IMR-90 (cell line): ENCODE results near the gene CGRRF1. TPM values are rescaled to one million over a fixed set of nuclear protein-coding genes. Genes with fewer than 3 reads are reported as not detected.

Experiments
- ATAC-seq: fragments of 200-7000 bp; cut with Tn5 transposase; 2 replicates; pipeline ENCODE4 v1.9.1; 2020; ENCODE audit warnings: low read depth, mild to moderate bottlenecking, moderate library complexity
- BruUV-seq: library from RNA; stranded (reverse); fragments of 400-500 nt; replicated peaks from 2 replicates; lab custom pipeline; 2021; lab: Mats Ljungman, UMichigan
- CTCF ChIA-PET: fragments of 300-600 bp; formaldehyde crosslinking; extraction: SDS; loops from one replicate; lab custom pipeline; 2021; ENCODE audit warnings: antibody characterized with exemption; lab: Yijun Ruan, JAX
- POLR2A ChIA-PET: fragments of 300-600 bp; sonication (Branson Sonifier 250); formaldehyde crosslinking; loops from one replicate; lab custom pipeline; 2022; ENCODE audit warnings: antibody characterized with exemption; ENCODE audit not compliant: unreplicated experiment; lab: Charles Lee
- DNase-seq: peaks from one replicate; pipeline ENCODE4 v3.0.0; 2013
- H2AFZ ChIP-seq: replicated peaks from 2 replicates; pipeline ENCODE3; 2013; ENCODE audit warnings: low read length, mild to moderate bottlenecking; ENCODE audit not compliant: poor library complexity
- H2AK5ac ChIP-seq: 2 replicates; pipeline ENCODE4 v1.6.1; 2013; ENCODE audit warnings: low read depth, low read length, inconsistent platforms
- H2AK9ac ChIP-seq: replicated peaks from 2 replicates; pipeline ENCODE3; 2013; ENCODE audit warnings: mild to moderate bottlenecking, low read depth, low read length, moderate library complexity; ENCODE audit not compliant: poor library complexity
- H2BK120ac ChIP-seq: 2 replicates; pipeline ENCODE4 v1.6.1; 2013; ENCODE audit warnings: low read depth, low read length, inconsistent platforms
- H2BK15ac ChIP-seq: 3 replicates; pipeline ENCODE4 v1.6.1; 2013; ENCODE audit warnings: low read depth, low read length, inconsistent platforms
- H2BK20ac ChIP-seq: 2 replicates; pipeline ENCODE4 v1.6.1; 2013; ENCODE audit warnings: low read depth, mild to moderate bottlenecking, inconsistent platforms, low read length, moderate library complexity
- H2BK5ac ChIP-seq: 2 replicates; pipeline ENCODE4 v1.6.1; 2013; ENCODE audit warnings: mild to moderate bottlenecking, low read depth, low read length, inconsistent platforms; ENCODE audit not compliant: poor library complexity, severe bottlenecking
- H3K14ac ChIP-seq: replicated peaks from 2 replicates; pipeline ENCODE4 v1.6.1; 2013; ENCODE audit warnings: low read depth, low read length, inconsistent platforms
- H3K18ac ChIP-seq: 2 replicates; pipeline ENCODE4 v1.6.1; 2013; ENCODE audit warnings: low read depth, low read length, control low read depth
- H3K23ac ChIP-seq: 2 replicates; pipeline ENCODE4 v1.6.1; 2013; ENCODE audit warnings: low read depth, low read length, inconsistent platforms
- H3K27ac ChIP-seq: 2 replicates; pipeline ENCODE4 v1.5.1; 2013; ENCODE audit warnings: mild to moderate bottlenecking, control low read depth, low read length; ENCODE audit not compliant: insufficient read depth
- H3K27me3 ChIP-seq: 2 replicates; pipeline ENCODE4 v1.6.1; 2013; ENCODE audit warnings: low read length; ENCODE audit not compliant: control insufficient read depth, insufficient read depth
- H3K36me3 ChIP-seq: 2 replicates; pipeline ENCODE4 v1.6.1; 2013; ENCODE audit warnings: low read length, mixed read lengths; ENCODE audit not compliant: control insufficient read depth, insufficient read depth
- H3K4ac ChIP-seq: 2 replicates; pipeline ENCODE4 v1.6.1; 2013; ENCODE audit warnings: low read depth, low read length, inconsistent platforms
- H3K4me1 ChIP-seq: 2 replicates; pipeline ENCODE4 v1.6.1; 2013; ENCODE audit warnings: low read length, mixed read lengths; ENCODE audit not compliant: control insufficient read depth, insufficient read depth
- H3K4me2 ChIP-seq: 2 replicates; pipeline ENCODE4 v1.6.1; 2013; ENCODE audit warnings: low read depth, mild to moderate bottlenecking, control low read depth, low read length, moderate library complexity
- H3K4me3 ChIP-seq: 2 replicates; pipeline ENCODE4 v1.5.1; 2013; ENCODE audit warnings: low read depth, mild to moderate bottlenecking, control low read depth, low read length, moderate library complexity; ENCODE audit not compliant: insufficient read depth
- H3K56ac ChIP-seq: 2 replicates; pipeline ENCODE4 v1.6.1; 2013; ENCODE audit warnings: low read length, inconsistent platforms; ENCODE audit not compliant: insufficient read depth; ENCODE audit errors: extremely low read depth
- H3K79me1 ChIP-seq, 2 experiments: 2 replicates each; pipeline ENCODE4 v1.6.1; 2013; ENCODE audit warnings: low read length in 2 of 2, inconsistent platforms in 1 of 2, low read depth in 1 of 2
- H3K9ac ChIP-seq: 2 replicates; pipeline ENCODE4 v1.6.1; 2013; ENCODE audit warnings: low read depth, low read length, control low read depth
- H3K9me1 ChIP-seq: 2 replicates; pipeline ENCODE4 v1.6.1; 2013; ENCODE audit warnings: low read length, inconsistent platforms; ENCODE audit not compliant: insufficient read depth
- H3K9me3 ChIP-seq: 2 replicates; pipeline ENCODE4 v1.6.1; 2013; ENCODE audit warnings: low read length; ENCODE audit not compliant: control insufficient read depth, insufficient read depth
- H4K20me1 ChIP-seq: 2 replicates; pipeline ENCODE4 v1.6.1; 2013; ENCODE audit warnings: low read length, inconsistent platforms; ENCODE audit not compliant: insufficient read depth
- H4K5ac ChIP-seq: 2 replicates; pipeline ENCODE4 v1.6.1; 2013; ENCODE audit warnings: mild to moderate bottlenecking, low read depth, low read length, control low read depth
- H4K8ac ChIP-seq, 2 experiments: 2 replicates each; pipeline ENCODE4 v1.6.1; 2013; ENCODE audit warnings: low read depth in 2 of 2, low read length in 2 of 2, control low read depth in 1 of 2, inconsistent platforms in 1 of 2
- H4K91ac ChIP-seq: 2 replicates; pipeline ENCODE4 v1.6.1; 2013; ENCODE audit warnings: low read depth, low read length, inconsistent platforms; ENCODE audit not compliant: insufficient read depth
- CHD1 ChIP-seq: IDR thresholded peaks from 2 replicates; pipeline ENCODE4 v1.6.1; 2012; ENCODE audit warnings: low read depth, low read length, improper control_type of control experiment
- RCOR1 ChIP-seq: IDR thresholded peaks from 2 replicates; pipeline ENCODE4 v1.6.1; 2012; ENCODE audit warnings: mild to moderate bottlenecking, low read length, improper control_type of control experiment; ENCODE audit not compliant: insufficient replicate concordance
- RFX5 ChIP-seq: IDR thresholded peaks from 2 replicates; pipeline ENCODE4 v1.8.0; 2012; ENCODE audit warnings: low read depth, mild to moderate bottlenecking, low read length, moderate library complexity
- WGBS, 2 experiments: methylation state at CpG; one replicate each; pipeline versions ENCODE4 v1.1.5 to v1.1.7; 2013; ENCODE audit warnings: missing lambda C conversion rate in 2 of 2; ENCODE audit not compliant: insufficient read length in 1 of 2; ENCODE audit errors: extremely low coverage in 2 of 2; 5-methylcytosine and 5-hydroxymethylcytosine counted together
- dilution Hi-C: fragments of 300-500 bp; cut with HindIII; formaldehyde crosslinking; loops from one replicate; pipeline ENCODE4 v1.14.3; 2018; ENCODE audit warnings: low sequenced_read_pairs; ENCODE audit not compliant: unreplicated experiment
- in situ Hi-C: fragments of 300-500 bp; cut with MboI; formaldehyde crosslinking; loops from 3 replicates; pipeline ENCODE4 v1.14.3; 2019; ENCODE audit warnings: low sequenced_read_pairs, inconsistent platforms, mixed read lengths
- intact Hi-C: fragments of 100-400 bp; cut with micrococcal nuclease; formaldehyde crosslinking; loops from 2 replicates; pipeline ENCODE4 v1.10.0; 2022
- polyA plus RNA-seq, 3 experiments: library from polyadenylated mRNA; depleted of rRNA; stranded (reverse); fragments of >200 nt; gene quantifications; 2 replicates each; pipeline ENCODE4 v1.2.3, GENCODE V29; 2012; ENCODE audit warnings: low replicate concordance in 1 of 3
- total RNA-seq: library from RNA; depleted of rRNA; stranded (reverse); fragments of >200 nt; gene quantifications from 2 replicates; pipeline ENCODE4 v1.2.3, GENCODE V29; 2012

CGRRF1 gene
- total and polyA plus RNA-seq, 2 of the 4 experiments (the other 2 are of a cell fraction): 6.0 to 13.8 TPM

- no peak overlapping the region for H4K5ac ChIP-seq
- intact Hi-C loops: no loop called here
- H3K4ac ChIP-seq: no peak overlapping the region
- ChIA-PET POLR2A (no interaction called here), CTCF (no interaction called here)
- no peak overlapping the region for H3K4me3 ChIP-seq
- no peak overlapping the region for H3K23ac ChIP-seq
- H3K9me3 ChIP-seq: no peaks in the 10 kb centered on the region
- dilution Hi-C loops: no loop called here
- H3K27me3 ChIP-seq: no peaks in the 10 kb centered on the region
- ATAC-seq (no peak), DNase-seq (no peak)
- H2BK120ac ChIP-seq: no peak overlapping the region
- peaks cover 11% of the 10 kb centered on the region for H3K36me3 ChIP-seq
- peaks cover 2% of the 10 kb centered on the region; the same call in 1 of the 2 replicates for H3K9me1 ChIP-seq
- H4K91ac ChIP-seq: no peak overlapping the region
- TF ChIP-seq RFX5 (no peak), RCOR1 (no peak), CHD1 (no peak)
- H3K27ac ChIP-seq: no peak overlapping the region
- no peak overlapping the region for H3K9ac ChIP-seq
- BruUV-seq: no TSS peak
- no peak overlapping the region for H2AK5ac ChIP-seq
- no peaks in the 10 kb centered on the region; a peak in 1 of 4 replicates for H3K79me1 ChIP-seq
- no CpG with 5 or more reads among the region's 3 CpGs for WGBS, 2 experiments
- no peak overlapping the region for H3K14ac ChIP-seq
- H2AFZ ChIP-seq: no peak overlapping the region
- in situ Hi-C loops: no loop called here
- H3K4me1 ChIP-seq: no peaks in the 10 kb centered on the region
- H2BK5ac ChIP-seq: no peak overlapping the region
- no peak overlapping the region for H2BK20ac ChIP-seq
- H2BK15ac ChIP-seq: no peak overlapping the region
- no peaks in the 10 kb centered on the region for H4K20me1 ChIP-seq
- no peak overlapping the region for H2AK9ac ChIP-seq
- H3K4me2 ChIP-seq: no peak overlapping the region
- H4K8ac ChIP-seq: no peak overlapping the region
- no peak overlapping the region for H3K18ac ChIP-seq
- no peak overlapping the region for H3K56ac ChIP-seq
Observed at GRCh38 chr14:54538055-54538454, 28.3 kb downstream of the CGRRF1 start.
